Nephron progenitor cell (in vitro differentiated cells): Measurements from ENCODE around the gene SLC29A4.
A peak's percentile ranks its signal among the peaks of the same experiment; 100 is the strongest.
"Not testable (repeated sequence)": the region's sequence is repeated elsewhere in the genome, so short reads cannot be mapped to it uniquely, and the experiment has no call there.

ENCODE experiments used
- DNase-seq: peaks from one replicate; pipeline ENCODE4 v3.0.0; 2021
- H3K27ac Mint-ChIP-seq: 2 replicates; pipeline ENCODE4 v1.8.0; 2021; ENCODE audit warnings: mild to moderate bottlenecking, moderate library complexity, mixed read lengths
- H3K27me3 Mint-ChIP-seq: 2 replicates; pipeline ENCODE4 v1.8.0; 2021; ENCODE audit warnings: mild to moderate bottlenecking, low read depth, mixed read lengths; ENCODE audit not compliant: poor library complexity
- H3K36me3 Mint-ChIP-seq: 2 replicates; pipeline ENCODE4 v1.8.0; 2021; ENCODE audit warnings: low read depth, mixed read lengths
- H3K4me1 Mint-ChIP-seq: 2 replicates; pipeline ENCODE4 v1.8.0; 2021; ENCODE audit warnings: mixed read lengths
- H3K4me3 Mint-ChIP-seq: 2 replicates; pipeline ENCODE4 v1.8.0; 2021; ENCODE audit warnings: mild to moderate bottlenecking, moderate library complexity, mixed read lengths
- H3K9me3 Mint-ChIP-seq: 2 replicates; pipeline ENCODE4 v1.8.0; 2021; ENCODE audit warnings: mild to moderate bottlenecking, moderate library complexity, mixed read lengths
- CTCF ChIP-seq: fragments of 200-600 bp; sonication (generic); IDR thresholded peaks from 2 replicates; pipeline ENCODE4 v1.5.0; 2021; ENCODE audit warnings: antibody characterized with exemption

Gene SLC29A4

GRCh38 chr7:5284304-5285281 lies 1.9 kb downstream of the SLC29A4 start:
- Mint-ChIP-seq H3K9me3 (no peaks in the 10 kb centered on the region), H3K4me3 (peak overlapping the region; percentile 76), H3K36me3 (peaks cover 4% of the 10 kb centered on the region), H3K27ac (no peak overlapping the region), H3K4me1 (peaks cover 4% of the 10 kb centered on the region), H3K27me3 (peaks cover 20% of the 10 kb centered on the region)
- TF ChIP-seq CTCF = peak; percentile 30
- DNase-seq = peak; percentile 61

DNA sequence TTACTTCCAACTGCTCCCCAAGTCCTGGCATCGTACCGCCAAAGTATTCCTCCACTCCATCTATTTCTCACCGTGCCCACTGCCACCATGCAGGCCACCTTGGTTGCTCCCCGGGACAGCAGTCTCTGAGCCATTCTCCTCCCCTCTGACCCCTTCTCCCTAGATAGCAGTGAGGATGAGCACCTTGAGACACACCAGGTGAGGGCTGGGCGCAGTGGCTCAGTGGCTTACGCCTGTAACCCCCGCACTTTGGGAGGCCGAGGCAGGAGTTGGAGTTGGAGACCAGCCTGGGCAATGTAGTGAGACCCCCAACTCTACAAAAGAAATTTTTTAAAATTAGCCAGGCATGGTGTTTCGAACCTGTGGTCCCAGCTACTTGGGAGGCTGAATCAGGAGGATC lies 4.2 kb downstream of the SLC29A4 start:
- no peak overlapping the region for H3K4me3 Mint-ChIP-seq
- DNase-seq = no peak
- no peaks in the 10 kb centered on the region for H3K27me3 Mint-ChIP-seq
- H3K4me1 Mint-ChIP-seq = peaks cover 4% of the 10 kb centered on the region
- H3K27ac Mint-ChIP-seq = no peak overlapping the region
- no peak for TF ChIP-seq CTCF
- peaks cover 10% of the 10 kb centered on the region for H3K36me3 Mint-ChIP-seq
- no peaks in the 10 kb centered on the region for H3K9me3 Mint-ChIP-seq

- H3K27me3 Mint-ChIP-seq, H3K4me1 Mint-ChIP-seq, H3K27ac Mint-ChIP-seq, DNase-seq, H3K4me3 Mint-ChIP-seq, H3K9me3 Mint-ChIP-seq: not testable (repeated sequence)
- H3K36me3 Mint-ChIP-seq = peaks cover 13% of the 10 kb centered on the region
These were observed 4.6 kb downstream of the SLC29A4 start for GRCh38 chr7:5287373-5287772.

DNA sequence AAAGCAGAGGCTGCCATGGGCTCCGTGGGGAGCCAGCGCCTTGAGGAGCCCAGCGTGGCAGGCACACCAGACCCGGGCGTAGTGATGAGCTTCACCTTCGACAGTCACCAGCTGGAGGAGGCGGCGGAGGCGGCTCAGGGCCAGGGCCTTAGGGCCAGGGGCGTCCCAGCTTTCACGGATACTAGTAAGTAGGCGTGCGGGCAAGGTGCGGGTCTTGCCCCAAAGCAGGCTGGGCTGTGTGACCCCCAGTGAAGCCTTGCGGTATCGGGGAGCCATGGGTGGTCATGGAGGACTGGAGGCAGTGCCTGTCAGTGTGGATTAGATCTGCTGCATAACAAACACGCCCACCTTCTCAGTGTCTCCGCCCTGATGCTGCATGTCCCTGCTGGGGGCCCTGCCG lies 5.1 kb downstream of the SLC29A4 start:
- Mint-ChIP-seq H3K27ac (no peak overlapping the region), H3K4me3 (no peak overlapping the region), H3K4me1 (peaks cover 4% of the 10 kb centered on the region), H3K9me3 (no peaks in the 10 kb centered on the region), H3K36me3 (peaks cover 18% of the 10 kb centered on the region), H3K27me3 (no peaks in the 10 kb centered on the region)
- no peak for TF ChIP-seq CTCF
- no peak for DNase-seq

GRCh38 chr7:5288560-5288959 lies 5.8 kb downstream of the SLC29A4 start:
- H3K36me3 Mint-ChIP-seq = peaks cover 25% of the 10 kb centered on the region
- H3K27me3 Mint-ChIP-seq, H3K9me3 Mint-ChIP-seq, DNase-seq, H3K4me3 Mint-ChIP-seq, H3K27ac Mint-ChIP-seq, H3K4me1 Mint-ChIP-seq: not testable (repeated sequence)

DNA sequence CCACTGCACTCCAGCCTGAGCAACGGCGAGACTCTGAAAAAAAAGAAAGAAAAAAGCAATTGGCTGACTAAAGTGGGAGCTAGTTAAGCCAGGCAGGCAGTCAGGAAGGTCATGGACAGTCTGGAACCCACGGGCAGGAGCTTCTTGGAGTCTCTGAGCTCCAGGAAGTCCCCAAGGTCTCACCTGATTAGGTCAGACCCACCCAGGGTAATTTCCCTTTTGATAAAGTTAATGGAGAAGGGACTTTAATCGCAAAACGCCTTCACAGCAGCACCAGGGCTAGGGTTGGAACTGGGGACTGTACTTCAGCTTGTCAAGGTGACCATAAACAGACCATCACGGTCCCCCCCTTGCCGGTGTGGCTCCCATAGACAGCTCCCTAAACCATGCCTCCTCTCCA lies 6.6 kb downstream of the SLC29A4 start:
- H3K27me3 Mint-ChIP-seq = peaks cover 2% of the 10 kb centered on the region

More for the DNA sequence above, 6.6 kb downstream of the SLC29A4 start:
- no peak for TF ChIP-seq CTCF
- no peak for DNase-seq
- H3K9me3 Mint-ChIP-seq = peaks cover 9% of the 10 kb centered on the region
- H3K4me3 Mint-ChIP-seq = no peak overlapping the region
- H3K4me1 Mint-ChIP-seq = peaks cover 1% of the 10 kb centered on the region
- H3K27ac Mint-ChIP-seq = no peak overlapping the region
- H3K36me3 Mint-ChIP-seq = peaks cover 32% of the 10 kb centered on the region
